ENCODE measurements around the gene TIMM10B.

TIMM10B gene

GRCh38 chr11:6481012-6481923, at the start of gene TIMM10B, which contains the start of gene ARFIP2:
TSS of gene TIMM10B (plus strand) at chr11:6481501. CDS start at chr11:6481517, 16 bp downstream.
TSS of gene ARFIP2 (minus strand) at chr11:6481331. CDS start at chr11:6480421, 910 bp downstream.
- DNase-seq = peak; percentile 95
- in situ Hi-C loops (cut with HindIII; ENCODE audit: low pct_ligation_motif_present, low pct_unique_long_range_greater_than_20kb, low sequenced_read_pairs) = no loop called here

GRCh38 chr11:6431861-6432260, 49.4 kb upstream of the TIMM10B start:
- in situ Hi-C loops (cut with HindIII; ENCODE audit: low pct_ligation_motif_present, low pct_unique_long_range_greater_than_20kb, low sequenced_read_pairs) = no loop called here
- DNase-seq = peak; percentile 93

- no peak for DNase-seq
- in situ Hi-C loops (cut with HindIII; ENCODE audit: low pct_ligation_motif_present, low pct_unique_long_range_greater_than_20kb, low sequenced_read_pairs) = no loop called here
These were observed 47.2 kb upstream of the TIMM10B start for GRCh38 chr11:6433998-6434660.

- in situ Hi-C loops (cut with HindIII; ENCODE audit: low pct_ligation_motif_present, low pct_unique_long_range_greater_than_20kb, low sequenced_read_pairs) = no loop called here
These were observed 43.9 kb upstream of the TIMM10B start for GRCh38 chr11:6437423-6437822.

GRCh38 chr11:6437993-6438392, 43.3 kb upstream of the TIMM10B start:
- no peak for DNase-seq
- in situ Hi-C loops (cut with HindIII; ENCODE audit: low pct_ligation_motif_present, low pct_unique_long_range_greater_than_20kb, low sequenced_read_pairs) = no loop called here

More at GRCh38 chr11:6437423-6437822, 43.9 kb upstream of the TIMM10B start:
- DNase-seq = no peak

GRCh38 chr11:6438979-6439571, 42.2 kb upstream of the TIMM10B start:
- DNase-seq = peak; percentile 63

GRCh38 chr11:6440906-6441358, 40.4 kb upstream of the TIMM10B start, which contains the start of gene HPX:
TSS of gene HPX (minus strand) at chr11:6440987. CDS start at chr11:6440963, 24 bp downstream.
- DNase-seq = no peak
- in situ Hi-C loops (cut with HindIII; ENCODE audit: low pct_ligation_motif_present, low pct_unique_long_range_greater_than_20kb, low sequenced_read_pairs) = no loop called here

More at GRCh38 chr11:6438979-6439571, 42.2 kb upstream of the TIMM10B start:
- in situ Hi-C loops (cut with HindIII; ENCODE audit: low pct_ligation_motif_present, low pct_unique_long_range_greater_than_20kb, low sequenced_read_pairs) = no loop called here

- no peak for DNase-seq
- in situ Hi-C loops (cut with HindIII; ENCODE audit: low pct_ligation_motif_present, low pct_unique_long_range_greater_than_20kb, low sequenced_read_pairs) = no loop called here
These were observed 38.9 kb upstream of the TIMM10B start for GRCh38 chr11:6442441-6442840.

- peak; percentile 48 for DNase-seq
- in situ Hi-C loops (cut with HindIII; ENCODE audit: low pct_ligation_motif_present, low pct_unique_long_range_greater_than_20kb, low sequenced_read_pairs) = no loop called here
These were observed 37.9 kb upstream of the TIMM10B start for GRCh38 chr11:6443269-6444003.

GRCh38 chr11:6448574-6448973, 32.7 kb upstream of the TIMM10B start:
- in situ Hi-C loops (cut with HindIII; ENCODE audit: low pct_ligation_motif_present, low pct_unique_long_range_greater_than_20kb, low sequenced_read_pairs) = no loop called here
- DNase-seq = no peak

- in situ Hi-C loops (cut with HindIII; ENCODE audit: low pct_ligation_motif_present, low pct_unique_long_range_greater_than_20kb, low sequenced_read_pairs) = no loop called here
These were observed 29.1 kb upstream of the TIMM10B start for GRCh38 chr11:6452219-6452618.

GRCh38 chr11:6453152-6453551, 28.1 kb upstream of the TIMM10B start:
- in situ Hi-C loops (cut with HindIII; ENCODE audit: low pct_ligation_motif_present, low pct_unique_long_range_greater_than_20kb, low sequenced_read_pairs) = no loop called here
- DNase-seq = no peak

More at GRCh38 chr11:6452219-6452618, 29.1 kb upstream of the TIMM10B start:
- DNase-seq = no peak

GRCh38 chr11:6455070-6455469, 26.2 kb upstream of the TIMM10B start:
- DNase-seq = no peak
- in situ Hi-C loops (cut with HindIII; ENCODE audit: low pct_ligation_motif_present, low pct_unique_long_range_greater_than_20kb, low sequenced_read_pairs) = no loop called here

- DNase-seq = no peak
- in situ Hi-C loops (cut with HindIII; ENCODE audit: low pct_ligation_motif_present, low pct_unique_long_range_greater_than_20kb, low sequenced_read_pairs) = no loop called here
These were observed 24.8 kb upstream of the TIMM10B start for GRCh38 chr11:6456361-6457073.

GRCh38 chr11:6457581-6458320, 23.6 kb upstream of the TIMM10B start:
- in situ Hi-C loops (cut with HindIII; ENCODE audit: low pct_ligation_motif_present, low pct_unique_long_range_greater_than_20kb, low sequenced_read_pairs) = no loop called here

GRCh38 chr11:6458352-6459098, 22.8 kb upstream of the TIMM10B start:
- in situ Hi-C loops (cut with HindIII; ENCODE audit: low pct_ligation_motif_present, low pct_unique_long_range_greater_than_20kb, low sequenced_read_pairs) = no loop called here
- no peak for DNase-seq

More at GRCh38 chr11:6457581-6458320, 23.6 kb upstream of the TIMM10B start:
- no peak for DNase-seq

Measured in ACHN (cell line).